Measurements from ENCODE around the gene ANAPC16.
"Not testable (repeated sequence)": the region's sequence is repeated elsewhere in the genome, so short reads cannot be mapped to it uniquely, and the experiment has no call there.

Gene ANAPC16

DNA sequence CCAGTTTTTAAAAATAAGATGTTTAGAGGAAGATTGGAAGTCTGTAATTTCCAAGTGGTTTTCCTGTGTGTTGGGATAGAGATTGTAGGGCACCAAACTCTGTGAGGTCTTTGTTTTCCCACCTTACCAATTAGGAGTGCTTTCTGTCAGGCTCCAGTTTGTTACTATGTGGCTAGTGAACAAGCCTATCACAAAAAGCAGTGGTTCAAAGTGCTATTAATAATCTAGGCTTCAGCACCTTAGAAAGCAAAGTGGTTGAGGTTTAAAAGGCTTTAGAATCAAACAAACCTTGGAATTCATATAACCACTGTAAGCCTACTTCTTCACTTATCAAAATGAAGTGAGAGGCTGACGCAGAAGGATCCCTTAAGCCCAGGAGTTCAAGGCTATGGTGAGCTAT lies 11.1 kb upstream of the ANAPC16 start:
- Histone ChIP-seq H2AFZ (ENCODE audit: low read length) (no peak overlapping the region), H3K36me3 (ENCODE audit: insufficient read depth, low read length) (peaks cover 61% of the 10 kb centered on the region), H3F3A (ENCODE audit: insufficient read depth, low read length) (no peaks in the 10 kb centered on the region), H3K4me1 (ENCODE audit: insufficient read depth, low read length, severe bottlenecking) (no peaks in the 10 kb centered on the region), H3K4me3 (ENCODE audit: low read depth, low read length, poor library complexity, severe bottlenecking) (no peak overlapping the region), H3K9me2 (ENCODE audit: low read depth, low read length) (no peaks in the 10 kb centered on the region), H4K20me1 (ENCODE audit: insufficient read depth, low read length) (no peaks in the 10 kb centered on the region), H3K4me2 (ENCODE audit: low read length) (no peak overlapping the region), H3K79me2 (ENCODE audit: insufficient read depth, low read length) (no peaks in the 10 kb centered on the region), H3K9ac (ENCODE audit: low read length) (no peak overlapping the region), H3K27me3 (ENCODE audit: insufficient read depth, low read length) (no peaks in the 10 kb centered on the region), H3K27ac (ENCODE audit: low read depth, low read length, poor library complexity, severe bottlenecking) (no peak overlapping the region), H3K9me3 (ENCODE audit: low read length) (no peaks in the 10 kb centered on the region)
- TF ChIP-seq, protein P1, sequence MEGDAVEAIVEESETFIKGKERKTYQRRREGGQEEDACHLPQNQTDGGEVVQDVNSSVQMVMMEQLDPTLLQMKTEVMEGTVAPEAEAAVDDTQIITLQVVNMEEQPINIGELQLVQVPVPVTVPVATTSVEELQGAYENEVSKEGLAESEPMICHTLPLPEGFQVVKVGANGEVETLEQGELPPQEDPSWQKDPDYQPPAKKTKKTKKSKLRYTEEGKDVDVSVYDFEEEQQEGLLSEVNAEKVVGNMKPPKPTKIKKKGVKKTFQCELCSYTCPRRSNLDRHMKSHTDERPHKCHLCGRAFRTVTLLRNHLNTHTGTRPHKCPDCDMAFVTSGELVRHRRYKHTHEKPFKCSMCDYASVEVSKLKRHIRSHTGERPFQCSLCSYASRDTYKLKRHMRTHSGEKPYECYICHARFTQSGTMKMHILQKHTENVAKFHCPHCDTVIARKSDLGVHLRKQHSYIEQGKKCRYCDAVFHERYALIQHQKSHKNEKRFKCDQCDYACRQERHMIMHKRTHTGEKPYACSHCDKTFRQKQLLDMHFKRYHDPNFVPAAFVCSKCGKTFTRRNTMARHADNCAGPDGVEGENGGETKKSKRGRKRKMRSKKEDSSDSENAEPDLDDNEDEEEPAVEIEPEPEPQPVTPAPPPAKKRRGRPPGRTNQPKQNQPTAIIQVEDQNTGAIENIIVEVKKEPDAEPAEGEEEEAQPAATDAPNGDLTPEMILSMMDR (IDR thresholded peaks at IDR 0.05; ENCODE audit: low read length): no peak
- TF ChIP-seq EZH2 (IDR thresholded peaks at IDR 0.05; ENCODE audit: borderline replicate concordance, low read length): no peak

DNA sequence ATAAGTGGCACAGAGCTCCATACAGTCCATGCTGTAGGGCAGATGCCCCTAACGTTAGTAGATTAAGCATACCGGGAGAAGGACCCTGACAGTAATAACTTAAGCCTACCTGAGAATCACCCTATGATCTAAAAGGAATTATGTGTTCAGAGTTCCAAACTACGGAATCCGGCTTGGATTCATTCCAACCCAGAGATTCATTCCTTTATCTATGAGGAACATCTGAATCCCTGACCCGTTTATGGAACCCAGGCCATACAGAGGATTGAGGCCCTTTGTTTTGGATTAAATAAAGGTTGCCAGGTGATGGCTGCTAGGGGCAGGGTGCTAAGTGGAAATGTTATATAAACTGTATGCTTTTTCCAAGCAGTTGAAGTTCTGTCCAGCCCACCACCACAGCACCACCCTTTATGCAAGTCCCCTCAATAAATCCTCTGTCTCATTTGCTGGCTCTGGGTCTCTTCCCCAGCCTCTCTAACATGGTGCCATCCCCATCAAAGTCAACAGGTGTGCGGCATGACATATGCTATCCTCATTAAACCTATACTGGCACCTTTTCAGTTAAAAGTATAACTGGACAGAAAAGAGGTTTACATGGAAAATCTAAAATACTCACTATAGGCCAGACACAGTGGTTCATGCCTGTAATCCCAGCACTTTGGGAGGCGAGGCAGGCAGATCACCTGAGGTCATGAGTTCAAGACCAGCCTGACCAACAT lies 9.1 kb upstream of the ANAPC16 start:
- Histone ChIP-seq H3K27ac (ENCODE audit: low read depth, low read length, poor library complexity, severe bottlenecking) (no peak overlapping the region), H4K20me1 (ENCODE audit: insufficient read depth, low read length) (no peaks in the 10 kb centered on the region), H3F3A (ENCODE audit: insufficient read depth, low read length) (no peaks in the 10 kb centered on the region), H2AFZ (ENCODE audit: low read length) (no peak overlapping the region), H3K4me3 (ENCODE audit: low read depth, low read length, poor library complexity, severe bottlenecking) (no peak overlapping the region), H3K79me2 (ENCODE audit: insufficient read depth, low read length) (no peaks in the 10 kb centered on the region), H3K4me1 (ENCODE audit: insufficient read depth, low read length, severe bottlenecking) (no peaks in the 10 kb centered on the region), H3K9me2 (ENCODE audit: low read depth, low read length) (no peaks in the 10 kb centered on the region), H3K27me3 (ENCODE audit: insufficient read depth, low read length) (no peaks in the 10 kb centered on the region), H3K36me3 (ENCODE audit: insufficient read depth, low read length) (peaks cover 61% of the 10 kb centered on the region), H3K9me3 (ENCODE audit: low read length) (no peaks in the 10 kb centered on the region), H3K9ac (ENCODE audit: low read length) (no peak overlapping the region), H3K4me2 (ENCODE audit: low read length) (no peak overlapping the region)
- TF ChIP-seq, protein P1 (IDR thresholded peaks at IDR 0.05; ENCODE audit: low read length): no peak
- TF ChIP-seq EZH2 (IDR thresholded peaks at IDR 0.05; ENCODE audit: borderline replicate concordance, low read length): no peak

DNA sequence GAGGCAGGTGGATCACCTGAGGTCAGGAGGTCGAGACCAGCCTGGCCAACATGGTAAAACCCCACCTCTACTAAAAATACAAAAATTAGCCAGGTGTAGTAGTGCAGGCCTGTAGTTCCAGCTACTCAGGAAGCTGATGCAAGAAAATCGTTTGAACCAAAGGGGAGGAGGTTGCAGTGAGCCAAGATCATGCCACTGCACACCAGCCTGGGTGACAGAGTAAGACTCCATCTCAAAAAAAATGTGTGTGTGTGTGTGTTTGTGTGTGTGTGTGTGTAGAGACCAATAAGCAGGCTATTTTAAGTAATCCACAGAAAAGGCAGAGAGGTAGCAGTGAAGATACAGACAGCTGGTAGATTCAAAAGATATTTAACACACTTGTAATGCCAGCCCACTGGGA lies 7.3 kb upstream of the ANAPC16 start:
- not testable (repeated sequence) for H3K4me2 ChIP-seq (ENCODE audit: low read length); H3K27me3 ChIP-seq (ENCODE audit: insufficient read depth, low read length); H3K4me3 ChIP-seq (ENCODE audit: low read depth, low read length, poor library complexity, severe bottlenecking); H3K27ac ChIP-seq (ENCODE audit: low read depth, low read length, poor library complexity, severe bottlenecking); H3K4me1 ChIP-seq (ENCODE audit: insufficient read depth, low read length, severe bottlenecking); H3K9ac ChIP-seq (ENCODE audit: low read length); H4K20me1 ChIP-seq (ENCODE audit: insufficient read depth, low read length); H3K9me2 ChIP-seq (ENCODE audit: low read depth, low read length); H3K9me3 ChIP-seq (ENCODE audit: low read length); H3K79me2 ChIP-seq (ENCODE audit: insufficient read depth, low read length); H3F3A ChIP-seq (ENCODE audit: insufficient read depth, low read length); H2AFZ ChIP-seq (ENCODE audit: low read length)
- H3K36me3 ChIP-seq (ENCODE audit: insufficient read depth, low read length): peaks cover 51% of the 10 kb centered on the region

DNA sequence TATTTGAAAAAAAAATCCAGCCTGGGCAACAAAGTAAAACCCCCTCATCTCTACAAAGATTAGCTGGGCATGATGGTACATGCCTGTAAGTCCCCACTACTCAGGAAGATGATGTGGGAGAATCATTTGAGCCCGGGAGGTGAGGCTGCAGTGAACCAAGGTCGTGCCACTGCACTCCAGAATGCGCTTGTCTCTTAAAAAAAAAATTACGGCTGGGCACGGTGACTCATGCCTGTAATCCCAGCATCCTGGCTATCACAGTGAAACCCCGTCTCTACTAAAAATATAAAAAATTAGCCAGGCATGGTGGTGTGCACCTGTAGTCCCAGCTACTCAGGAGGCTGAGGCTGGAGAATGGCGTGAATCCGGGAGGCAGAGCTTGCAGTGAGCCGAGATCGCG lies 4.4 kb upstream of the ANAPC16 start:
- peaks cover 42% of the 10 kb centered on the region for H3K36me3 ChIP-seq (ENCODE audit: insufficient read depth, low read length)
- H4K20me1 ChIP-seq (ENCODE audit: insufficient read depth, low read length); H3K4me2 ChIP-seq (ENCODE audit: low read length); H3K27me3 ChIP-seq (ENCODE audit: insufficient read depth, low read length); H3K4me3 ChIP-seq (ENCODE audit: low read depth, low read length, poor library complexity, severe bottlenecking); H3K9me2 ChIP-seq (ENCODE audit: low read depth, low read length); H3K27ac ChIP-seq (ENCODE audit: low read depth, low read length, poor library complexity, severe bottlenecking); H2AFZ ChIP-seq (ENCODE audit: low read length); H3F3A ChIP-seq (ENCODE audit: insufficient read depth, low read length); H3K9ac ChIP-seq (ENCODE audit: low read length); H3K9me3 ChIP-seq (ENCODE audit: low read length): not testable (repeated sequence)
- peaks cover 12% of the 10 kb centered on the region for H3K79me2 ChIP-seq (ENCODE audit: insufficient read depth, low read length)
- peaks cover 21% of the 10 kb centered on the region for H3K4me1 ChIP-seq (ENCODE audit: insufficient read depth, low read length, severe bottlenecking)

DNA sequence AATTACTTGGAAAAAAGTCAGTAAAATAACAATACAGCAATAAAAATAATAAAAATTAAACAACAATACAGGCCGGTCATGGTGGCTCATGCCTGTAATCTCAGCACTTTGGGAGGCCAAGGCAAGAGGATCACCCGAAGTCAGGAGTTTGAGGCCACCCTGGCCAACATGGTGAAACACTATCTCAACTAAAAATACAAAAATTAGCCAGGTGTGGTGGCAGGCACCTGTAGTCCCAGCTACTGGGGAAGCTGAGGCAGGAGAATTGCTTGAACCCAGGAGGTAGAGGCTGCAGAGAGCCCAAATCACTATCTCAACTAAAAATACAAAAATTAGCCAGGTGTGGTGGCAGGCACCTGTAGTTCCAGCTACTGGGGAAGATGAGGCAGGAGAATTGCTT lies 4.0 kb upstream of the ANAPC16 start:
- H3K9me3 ChIP-seq (ENCODE audit: low read length); H3K4me2 ChIP-seq (ENCODE audit: low read length); H3K9me2 ChIP-seq (ENCODE audit: low read depth, low read length); H2AFZ ChIP-seq (ENCODE audit: low read length); H3K4me3 ChIP-seq (ENCODE audit: low read depth, low read length, poor library complexity, severe bottlenecking); H4K20me1 ChIP-seq (ENCODE audit: insufficient read depth, low read length); H3F3A ChIP-seq (ENCODE audit: insufficient read depth, low read length); H3K9ac ChIP-seq (ENCODE audit: low read length); H3K27ac ChIP-seq (ENCODE audit: low read depth, low read length, poor library complexity, severe bottlenecking); H3K27me3 ChIP-seq (ENCODE audit: insufficient read depth, low read length): not testable (repeated sequence)
- H3K36me3 ChIP-seq (ENCODE audit: insufficient read depth, low read length): peaks cover 38% of the 10 kb centered on the region
- peaks cover 23% of the 10 kb centered on the region for H3K4me1 ChIP-seq (ENCODE audit: insufficient read depth, low read length, severe bottlenecking)
- peaks cover 16% of the 10 kb centered on the region for H3K79me2 ChIP-seq (ENCODE audit: insufficient read depth, low read length)

Measured in OCI-LY1 (cell line).